ENCODE measurements around the gene TMC1.
A peak's percentile ranks its signal among the peaks of the same experiment; 100 is the strongest.
"Not testable (repeated sequence)": the region's sequence is repeated elsewhere in the genome, so short reads cannot be mapped to it uniquely, and the experiment has no call there.

The TMC1 gene

DNA sequence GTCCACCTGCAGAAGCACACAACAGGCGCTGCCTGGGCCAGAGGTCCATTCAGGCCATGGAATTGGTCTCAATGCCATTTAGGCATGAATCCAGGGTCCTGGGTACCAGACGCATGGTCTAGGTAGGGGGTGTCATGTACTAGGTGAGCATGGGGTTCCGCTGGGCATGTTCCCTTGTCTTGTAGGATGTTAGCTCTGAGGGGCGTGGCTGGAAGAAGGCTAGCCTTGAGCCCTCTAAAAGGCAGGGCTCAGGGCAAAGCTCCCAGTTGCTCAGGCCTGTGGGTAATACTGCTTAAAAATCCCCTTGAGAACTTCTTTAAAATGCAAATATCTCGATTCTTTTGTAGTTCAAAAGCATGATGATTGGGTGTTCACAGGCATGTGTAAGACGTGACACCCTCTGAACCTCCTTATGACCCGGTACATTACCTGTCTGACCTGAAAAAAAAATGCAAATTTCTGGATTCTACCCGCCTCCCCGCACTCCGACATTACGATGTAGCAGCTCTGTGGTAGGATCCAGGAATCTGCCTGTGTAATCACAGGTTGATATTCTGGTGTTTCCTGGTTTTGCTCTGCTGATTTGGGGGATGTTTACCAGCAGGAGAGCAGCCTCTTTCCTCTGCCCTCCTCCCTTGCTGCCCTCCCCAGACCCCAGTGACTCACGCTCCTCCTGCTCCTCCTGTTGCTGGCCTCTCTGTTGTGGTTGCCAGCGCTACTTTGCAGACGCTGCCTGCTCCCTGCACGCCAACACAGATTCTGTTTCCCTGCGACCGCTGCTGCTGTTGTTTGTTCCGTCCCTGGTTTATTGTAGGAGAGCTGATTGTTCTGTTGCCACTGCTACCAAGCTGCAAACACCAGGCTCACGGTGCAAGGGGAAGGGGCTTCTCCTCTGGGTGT, 5.7 kb downstream of the TMC1 start:
- DNase-seq (ENCODE audit: low read depth, low spot score): peak; percentile 21

DNA sequence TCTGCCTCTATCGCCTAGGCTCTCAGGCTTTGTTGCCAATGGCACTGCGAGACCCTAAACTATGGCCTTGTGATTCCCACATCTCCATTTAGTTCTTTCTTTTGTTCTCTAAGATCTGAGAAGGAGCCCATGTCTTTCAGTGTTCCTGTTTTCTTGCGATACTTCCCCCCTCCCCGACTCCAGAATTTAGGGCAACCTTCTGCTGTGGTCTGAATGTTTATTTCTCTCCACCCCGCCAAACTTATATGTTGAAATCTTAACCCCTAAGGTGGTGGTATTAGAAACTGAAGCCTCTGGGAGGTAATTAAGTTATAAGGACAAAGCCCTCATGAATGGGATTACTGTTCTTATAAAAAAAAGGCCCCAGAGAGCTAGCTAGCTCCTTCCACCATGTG, 6.4 kb downstream of the TMC1 start:
- no peak for DNase-seq (ENCODE audit: low read depth, low spot score)

DNA sequence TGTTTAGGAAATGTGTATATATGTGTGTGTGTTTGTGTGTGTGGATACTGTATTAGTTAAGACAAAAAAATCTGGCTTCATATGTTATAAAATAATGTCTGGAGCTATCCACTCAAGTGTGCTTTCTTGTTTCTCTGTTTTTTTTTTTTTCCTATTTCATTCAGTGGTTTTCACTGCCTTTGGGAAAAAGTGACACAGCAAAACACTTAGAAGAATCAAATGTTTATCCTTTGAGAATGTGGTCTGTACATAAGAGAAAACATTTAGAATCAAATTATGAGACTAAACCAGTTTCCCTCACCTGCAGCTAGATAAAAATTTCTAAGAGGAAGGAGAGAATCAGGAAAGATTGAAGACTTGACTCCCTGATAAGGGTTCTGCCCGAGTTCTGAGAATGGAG, 8.1 kb downstream of the TMC1 start:
- no peak for DNase-seq (ENCODE audit: low read depth, low spot score)

DNA sequence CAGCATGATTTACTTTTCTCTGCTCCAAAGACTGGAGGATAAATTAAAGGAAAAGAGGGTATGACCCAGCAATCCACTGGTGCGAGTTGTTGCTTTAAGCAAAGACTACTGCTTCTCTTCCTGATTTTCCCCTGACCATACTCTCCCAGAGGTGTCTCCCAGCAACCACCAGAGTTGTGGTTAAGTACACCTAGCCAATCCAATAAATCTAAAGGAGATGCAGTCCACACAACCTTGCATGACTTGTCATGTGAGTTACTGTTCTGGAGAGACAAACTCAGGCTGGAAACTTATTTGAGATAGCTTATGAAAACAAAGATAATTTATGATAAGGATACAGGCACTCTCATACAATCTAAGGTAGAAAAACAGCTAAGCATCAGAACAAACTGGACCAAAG, 11.9 kb downstream of the TMC1 start:
- DNase-seq (ENCODE audit: low read depth, low spot score): no peak

DNA sequence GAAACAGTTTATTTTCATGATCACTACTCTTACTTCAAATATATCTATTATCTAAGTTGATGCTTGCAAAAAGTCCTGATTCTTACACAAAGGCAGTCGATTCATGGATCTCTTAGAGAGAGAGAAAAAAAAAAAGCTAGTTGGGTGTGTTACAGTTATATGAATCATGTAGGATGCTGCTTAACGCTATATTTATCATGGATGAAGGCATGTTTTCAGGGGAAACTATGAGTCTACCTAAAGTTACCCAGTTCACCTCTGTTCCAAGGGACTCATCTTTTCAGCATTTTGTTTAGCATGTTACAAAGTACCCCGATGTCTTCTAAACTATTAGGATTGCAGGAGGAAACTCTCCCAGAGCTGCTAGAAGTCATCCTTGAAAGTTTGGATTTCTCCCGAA, 13.5 kb downstream of the TMC1 start:
- DNase-seq (ENCODE audit: low read depth, low spot score): no peak

DNA sequence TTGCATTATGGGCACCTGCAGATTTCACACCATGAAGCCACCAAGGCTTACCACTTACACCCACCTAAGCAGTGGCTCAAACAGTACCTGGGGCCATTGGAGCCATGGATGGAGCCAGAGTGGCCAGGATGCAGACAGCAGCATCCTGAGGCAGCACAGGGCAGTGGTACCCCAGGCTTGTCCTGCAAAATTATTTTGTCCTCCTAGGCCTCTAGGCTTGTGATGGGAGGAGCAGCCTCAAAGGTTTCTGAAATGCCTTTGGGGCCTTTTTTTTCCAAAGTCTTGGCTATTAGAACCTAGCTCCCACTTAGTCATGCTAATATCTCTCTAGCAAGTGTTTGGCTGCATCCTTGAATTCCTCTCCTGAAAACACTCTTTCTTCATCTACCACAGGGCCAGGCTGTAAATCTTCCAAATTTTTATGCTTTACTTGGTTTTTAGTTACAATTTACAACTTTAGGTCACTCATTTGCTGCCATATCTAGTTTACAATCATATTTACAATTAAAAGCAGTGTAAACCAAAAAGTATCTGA, 15.7 kb downstream of the TMC1 start:
- no peak for DNase-seq (ENCODE audit: low read depth, low spot score)

DNA sequence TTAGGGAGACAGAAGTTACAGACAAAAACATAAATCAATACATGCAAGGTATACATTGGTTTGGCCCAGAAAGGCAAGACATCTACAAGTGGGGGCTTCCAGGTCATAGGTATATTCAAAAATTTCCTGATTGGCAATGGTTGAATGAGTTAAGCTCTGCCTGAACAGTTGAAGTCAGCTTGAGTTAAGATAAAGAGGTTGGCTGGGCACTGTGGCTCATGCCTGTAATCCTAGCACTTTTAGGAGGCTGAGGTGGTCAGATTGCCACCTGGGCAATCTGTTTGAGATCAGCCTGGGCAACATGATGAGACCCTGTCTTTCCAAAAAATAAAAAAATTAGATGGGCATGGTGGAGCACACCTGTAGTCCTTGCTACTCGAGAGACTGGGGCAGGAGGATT, 16.3 kb downstream of the TMC1 start:
- no peak for DNase-seq (ENCODE audit: low read depth, low spot score)

DNA sequence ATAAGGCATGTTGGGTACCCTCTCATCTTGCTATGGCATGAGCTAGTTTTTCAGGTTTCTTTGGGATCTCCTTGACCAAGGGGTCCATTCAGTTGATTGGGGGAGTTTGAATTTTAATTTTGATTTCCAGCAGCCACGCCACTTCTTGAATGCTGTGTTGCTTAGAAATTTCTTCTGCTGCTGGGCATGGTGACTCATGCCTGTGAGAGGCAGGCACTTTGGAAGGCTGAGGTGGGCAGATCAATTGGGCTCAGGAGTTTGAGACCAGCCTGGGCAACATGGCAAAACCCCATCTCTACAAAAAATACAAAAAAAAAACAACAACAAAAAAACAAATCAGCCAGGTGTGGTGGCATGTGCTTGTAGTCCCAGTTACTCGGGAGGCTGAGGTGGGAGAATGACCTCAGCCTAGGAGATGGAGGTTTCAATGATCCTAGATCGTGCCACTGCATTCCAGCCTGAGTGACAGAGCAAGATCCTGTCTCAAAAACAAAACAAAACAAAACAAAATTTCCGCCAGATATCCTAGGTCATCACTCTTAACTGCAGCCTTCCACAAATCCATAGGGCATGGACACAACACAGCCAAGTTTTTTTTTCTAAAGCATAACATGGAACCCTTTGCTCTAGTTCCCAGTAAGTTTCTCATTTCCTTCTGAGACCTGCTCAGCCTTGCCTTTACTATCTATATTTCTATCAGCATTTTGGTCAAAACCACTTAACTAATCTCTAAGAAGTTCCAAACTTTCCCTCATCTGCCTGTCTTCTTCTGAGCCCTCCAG, 17.7 kb downstream of the TMC1 start:
- DNase-seq (ENCODE audit: low read depth, low spot score): no peak

DNA sequence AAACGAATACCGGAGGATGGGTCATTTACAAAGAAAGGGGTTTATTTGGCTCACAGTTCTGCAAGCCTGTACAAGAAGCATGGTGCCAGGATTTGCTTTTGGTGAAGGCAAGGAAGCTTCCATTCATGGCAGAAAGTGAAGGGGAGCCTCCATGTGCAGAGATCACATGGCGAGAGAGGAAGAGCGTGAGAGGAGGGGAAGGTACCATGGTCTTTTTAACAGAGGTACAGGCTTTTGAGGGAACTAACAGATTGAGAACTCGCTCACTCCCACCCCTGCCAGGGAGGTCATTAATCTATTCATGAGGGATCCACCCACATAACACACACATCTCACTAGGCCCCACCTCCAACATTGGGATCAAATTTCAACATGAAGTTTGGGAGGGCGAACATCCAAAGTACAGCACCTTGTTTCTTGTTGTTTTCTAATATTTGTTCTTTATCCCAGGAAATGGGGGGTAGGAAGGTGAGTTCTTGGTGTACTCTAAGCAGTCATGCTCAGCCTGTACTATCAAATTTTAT, 18.5 kb downstream of the TMC1 start:
- DNase-seq (ENCODE audit: low read depth, low spot score): no peak

DNA sequence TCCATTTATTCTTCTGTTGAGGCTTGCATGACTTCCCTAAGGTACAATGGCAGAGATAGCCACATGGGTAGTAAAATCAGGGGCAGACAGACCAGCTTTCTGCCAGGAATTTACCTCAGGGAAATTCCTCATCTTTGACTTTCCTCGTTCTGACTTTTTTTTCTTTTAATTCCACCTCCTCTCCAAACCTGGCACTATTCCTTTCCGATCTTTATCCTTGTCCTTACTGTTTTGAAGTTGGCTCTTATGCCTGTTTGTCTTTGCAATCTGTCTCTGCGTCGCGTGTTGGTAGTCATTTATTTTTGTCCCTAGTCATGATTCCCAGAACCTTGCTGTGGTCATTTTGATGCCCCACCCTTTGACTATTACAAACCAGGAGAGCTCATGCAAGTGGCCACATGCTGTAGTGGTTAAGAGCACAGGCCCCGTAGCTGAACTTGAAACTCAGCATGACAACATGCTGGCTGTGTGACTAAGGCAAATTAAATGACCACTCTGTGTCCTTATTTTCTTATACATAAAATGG, 19.0 kb downstream of the TMC1 start:
- DNase-seq (ENCODE audit: low read depth, low spot score): no peak

DNA sequence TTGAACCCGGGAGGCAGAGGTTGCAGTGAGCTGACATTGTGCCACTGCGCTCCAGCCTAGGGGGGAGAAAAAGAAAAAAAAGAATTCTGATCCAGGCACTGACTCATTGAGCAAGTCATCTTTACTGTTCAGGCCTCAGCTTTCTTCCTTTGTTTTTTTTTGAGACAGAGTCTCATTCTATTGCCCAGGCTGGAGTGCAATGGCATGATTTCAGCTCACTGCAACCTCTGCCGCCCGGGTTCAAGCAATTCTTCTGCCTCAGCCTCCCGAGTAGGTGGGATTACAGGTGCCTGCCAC, 21.1 kb downstream of the TMC1 start:
- not testable (repeated sequence) for DNase-seq (ENCODE audit: low read depth, low spot score)

DNA sequence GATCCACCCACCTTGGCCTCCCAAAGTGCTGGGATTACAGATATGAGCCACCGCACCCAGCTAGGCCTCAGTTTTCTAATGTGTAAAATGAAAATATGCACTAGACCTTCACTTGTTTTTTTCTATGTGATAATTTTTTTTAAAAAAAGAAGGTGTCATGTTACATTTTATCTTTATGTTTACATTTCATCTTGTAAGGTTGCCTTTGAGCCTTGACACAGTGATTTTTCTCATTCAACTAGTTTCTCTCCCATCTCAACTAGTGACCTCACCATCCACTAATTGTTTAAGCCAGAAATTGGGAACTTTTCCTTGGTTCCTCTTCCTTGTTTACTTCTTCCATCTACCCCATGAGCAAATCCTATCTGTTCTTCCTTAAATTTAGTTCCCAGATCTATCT, 21.5 kb downstream of the TMC1 start:
- DNase-seq (ENCODE audit: low read depth, low spot score): no peak

DNA sequence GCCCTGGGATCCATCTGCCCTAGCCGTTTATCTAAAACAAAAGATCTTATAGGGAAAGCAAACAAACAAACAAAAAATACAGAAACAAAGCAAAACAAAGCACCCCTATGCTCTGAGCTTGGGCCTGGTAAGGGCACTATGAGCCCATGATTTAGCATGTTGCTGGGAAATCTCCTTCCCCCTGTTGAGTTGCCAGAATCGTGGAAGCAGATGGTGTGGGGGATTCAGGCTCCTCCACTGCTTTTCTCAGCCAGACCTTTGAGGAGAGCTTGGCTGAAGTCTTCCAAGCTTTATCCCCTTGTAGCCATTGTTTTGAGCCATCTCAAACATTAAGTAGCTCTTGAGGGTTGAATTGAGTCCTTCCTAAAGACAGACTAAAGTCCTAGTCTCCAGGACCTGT, 29.9 kb downstream of the TMC1 start:
- DNase-seq (ENCODE audit: low read depth, low spot score): no peak

DNA sequence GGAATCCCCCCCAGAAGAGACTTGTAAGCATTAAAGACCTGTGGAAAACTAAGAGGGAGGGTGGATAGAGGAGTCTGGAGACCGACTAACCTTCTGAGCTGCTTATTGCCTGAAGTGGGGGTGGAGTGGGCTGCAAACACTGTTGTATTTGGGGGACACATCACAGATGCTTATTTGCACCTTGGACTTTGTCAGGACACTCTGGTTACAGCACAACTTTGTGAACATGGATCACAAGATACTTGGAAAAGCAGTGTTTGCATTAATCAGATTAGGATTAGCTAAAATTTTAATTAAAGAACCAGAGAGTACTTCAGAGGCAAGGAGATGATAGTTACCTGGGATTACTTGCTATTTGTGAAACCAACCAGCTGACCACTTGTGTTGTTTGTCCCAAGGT, 30.9 kb downstream of the TMC1 start:
- no peak for DNase-seq (ENCODE audit: low read depth, low spot score)

DNA sequence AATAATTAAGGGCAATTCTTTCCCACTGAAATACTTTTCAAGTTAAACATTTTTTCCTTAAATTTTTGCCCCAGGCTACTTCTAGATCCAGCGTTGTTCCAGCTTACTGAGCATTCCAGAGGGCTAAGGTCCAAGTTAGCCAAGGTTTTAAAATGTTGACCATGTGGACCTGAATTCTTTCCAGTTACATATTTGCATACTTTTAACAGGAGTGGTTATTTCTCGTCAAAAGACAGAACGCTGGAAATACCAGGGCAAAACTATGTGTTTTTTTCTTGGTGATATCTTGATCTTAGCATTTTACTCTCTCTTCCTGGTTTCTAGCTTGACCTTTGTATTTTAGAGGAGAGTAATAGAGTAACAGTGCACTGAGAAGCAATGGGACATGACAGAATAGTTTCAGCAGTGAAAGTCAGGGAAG, 32.8 kb downstream of the TMC1 start:
- no peak for DNase-seq (ENCODE audit: low read depth, low spot score)

DNA sequence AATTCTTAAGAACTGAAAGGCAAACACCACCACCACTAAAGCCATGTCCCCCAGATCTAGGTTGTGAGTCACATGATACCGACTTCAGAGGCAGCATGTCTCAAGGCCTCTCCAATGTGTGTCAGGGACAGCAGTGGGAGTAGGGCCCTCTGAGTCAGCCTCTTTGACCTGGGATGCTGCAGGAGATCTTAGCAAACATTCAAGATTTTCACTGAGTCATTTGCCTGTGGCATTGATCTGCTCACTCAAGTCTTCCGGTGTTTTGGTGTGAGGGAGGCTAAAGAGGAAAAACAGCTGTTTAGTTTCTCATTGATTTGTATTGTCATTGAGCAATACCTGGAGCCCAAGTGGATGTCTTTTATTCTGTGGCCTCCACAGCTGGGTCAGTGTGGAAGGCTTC, 36.1 kb downstream of the TMC1 start:
- DNase-seq (ENCODE audit: low read depth, low spot score): peak; percentile 4

DNA sequence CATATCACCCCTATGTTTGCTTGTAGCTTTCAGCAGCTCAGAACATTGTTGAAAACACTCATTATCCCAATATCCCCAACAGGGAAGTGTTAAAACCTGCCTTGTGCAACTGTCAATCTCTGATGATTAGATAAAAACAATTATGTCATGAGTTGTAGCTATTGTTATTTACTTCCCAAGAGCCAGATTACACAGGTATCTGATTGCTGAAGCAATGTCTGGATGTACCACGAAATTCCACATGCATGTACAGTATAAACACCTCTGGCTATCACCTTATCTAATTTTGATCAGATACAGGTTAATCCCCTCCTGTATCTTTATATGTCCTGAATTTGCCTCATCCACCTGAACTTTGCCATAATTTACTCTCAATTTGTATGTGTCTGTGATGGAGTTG, 38.7 kb downstream of the TMC1 start:
- no peak for DNase-seq (ENCODE audit: low read depth, low spot score)

DNA sequence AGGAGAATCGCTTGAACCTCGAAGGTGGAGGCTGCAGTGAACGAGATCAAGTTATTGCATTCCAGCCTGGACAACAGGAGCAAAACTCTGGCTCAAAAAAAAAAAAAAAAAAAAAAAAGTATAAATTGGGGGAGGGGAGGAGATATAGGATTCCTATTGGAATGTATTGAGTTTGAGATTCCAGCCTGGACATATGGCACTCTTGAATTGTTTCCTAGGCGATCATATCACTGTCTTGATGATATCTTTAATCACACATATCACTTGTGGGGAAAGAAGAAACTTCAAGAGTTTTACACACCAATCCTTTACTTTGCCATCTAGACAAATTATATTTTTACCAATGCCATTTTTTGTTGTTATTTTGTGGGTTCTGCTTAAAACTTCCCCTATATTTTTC, 42.4 kb downstream of the TMC1 start:
- DNase-seq (ENCODE audit: low read depth, low spot score): no peak

DNA sequence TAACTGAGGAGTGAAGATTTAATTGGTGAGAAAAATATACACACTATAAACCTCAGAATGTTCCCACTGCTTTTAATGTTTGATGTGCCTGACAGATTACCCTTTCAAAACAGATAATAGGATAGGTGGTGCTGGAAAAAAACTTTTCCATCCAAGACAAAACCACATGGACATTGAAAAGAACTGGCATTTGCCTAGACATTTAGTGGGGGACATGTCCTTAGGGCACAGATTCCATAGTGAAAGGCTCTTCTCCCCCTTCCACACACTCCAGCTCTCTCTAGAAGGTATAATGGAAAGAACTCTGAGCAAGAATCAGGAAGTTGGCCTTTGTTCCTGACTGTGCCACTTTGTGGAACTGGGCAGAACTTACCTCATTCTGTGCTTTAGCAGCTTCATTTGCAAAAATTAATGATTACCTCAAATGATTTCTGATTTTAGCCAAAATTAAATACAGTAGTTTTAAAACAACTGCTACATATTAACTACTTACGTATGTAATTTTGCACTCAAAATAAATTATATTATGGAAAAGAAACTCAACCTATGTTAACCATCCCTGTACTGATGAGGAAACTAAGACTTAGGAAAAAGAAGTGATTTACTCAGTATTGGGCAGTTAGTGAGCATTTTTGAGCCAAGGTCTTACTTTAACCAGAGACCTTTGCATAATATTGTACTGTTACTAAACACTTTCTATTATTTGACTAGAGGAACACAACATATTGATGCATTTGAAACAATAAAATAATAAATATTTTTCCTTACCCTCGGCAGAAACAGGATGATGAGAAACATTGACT, 43.3 kb downstream of the TMC1 start:
- no peak for DNase-seq (ENCODE audit: low read depth, low spot score)

DNA sequence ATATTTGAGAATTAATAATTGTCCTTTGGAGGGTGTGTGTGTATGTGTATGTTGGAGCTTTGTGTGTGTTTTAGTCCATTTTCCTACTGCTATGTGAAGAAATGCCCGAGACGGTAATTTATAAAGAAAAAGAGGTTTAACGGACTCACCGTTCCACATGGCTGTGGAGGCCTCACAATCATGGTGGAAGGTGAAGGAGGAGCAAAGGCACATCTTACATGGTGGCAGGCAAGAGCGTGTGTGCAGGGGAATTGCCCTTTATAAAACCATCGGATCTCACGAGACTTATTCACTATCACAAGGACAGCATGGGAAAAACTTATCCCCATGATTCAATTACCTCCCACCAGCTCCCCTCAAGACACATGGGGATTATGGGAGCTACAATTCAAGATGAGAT, 44.1 kb downstream of the TMC1 start:
- no peak for DNase-seq (ENCODE audit: low read depth, low spot score)

DNA sequence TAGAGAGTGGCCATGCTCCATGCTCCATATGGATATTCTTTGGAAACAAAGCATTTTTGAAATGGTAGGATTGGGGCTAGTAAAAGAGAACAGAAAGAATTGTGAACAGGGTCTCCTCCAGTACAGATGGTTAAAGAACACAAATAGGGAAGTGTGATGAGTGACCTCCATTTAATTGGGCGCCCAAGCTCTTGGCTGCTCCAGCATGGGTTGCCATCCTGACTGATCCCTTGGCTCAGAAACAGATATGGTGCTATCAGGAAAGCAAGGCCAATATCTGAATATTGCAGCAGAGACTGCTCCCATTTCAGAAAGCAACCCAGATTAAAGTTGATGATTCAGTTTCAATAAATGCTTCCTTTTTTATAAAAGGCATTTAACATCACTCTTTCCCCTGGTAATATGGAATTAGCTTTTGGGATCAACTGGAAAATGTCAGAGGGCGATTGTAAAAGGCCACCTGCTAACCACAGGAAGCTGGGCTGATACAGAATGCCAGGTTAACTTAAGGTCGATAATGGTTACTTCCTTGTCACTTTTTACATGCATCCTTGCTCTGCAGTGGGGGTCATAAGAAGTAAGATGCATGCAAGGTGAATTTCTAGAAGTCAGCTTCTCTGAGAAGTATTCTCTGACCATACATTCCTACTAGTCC, 52.9 kb downstream of the TMC1 start:
- DNase-seq (ENCODE audit: low read depth, low spot score): no peak

Measured in activated CD4-positive, CD25-positive, alpha-beta regulatory T cell treated with anti-CD3 and anti-CD28 coated beads, Interleukin-2, amount 50 U/mL, for 16 hours (primary cell).